NB4 (cell line): ENCODE data around the gene MYH15.

Experiments
- DNase-seq: peaks from one replicate; pipeline ENCODE4 v3.0.0; 2010; ENCODE audit warnings: low read depth
- H3K4me3 ChIP-seq: one replicate; pipeline ENCODE4 v1.5.1; 2011; ENCODE audit warnings: mild to moderate bottlenecking, low read depth, low read length, moderate library complexity
- CTCF ChIP-seq: IDR thresholded peaks from one replicate; pipeline ENCODE4 v1.5.1; 2012; ENCODE audit warnings: low read depth, low read length
- MAX ChIP-seq: IDR thresholded peaks from 2 replicates; pipeline ENCODE4 v1.6.1; 2011; ENCODE audit warnings: low read depth, low read length
- MYC ChIP-seq: IDR thresholded peaks from 2 replicates; pipeline ENCODE4 v1.6.1; 2011; ENCODE audit warnings: low read depth, low read length
- POLR2A ChIP-seq: IDR thresholded peaks from 2 replicates; pipeline ENCODE4 v1.6.1; 2011; ENCODE audit warnings: mild to moderate bottlenecking; ENCODE audit not compliant: insufficient read length; ENCODE audit errors: extremely low read depth

The MYH15 gene

GRCh38 chr3:108468577-108468976, 41.8 kb downstream of the MYH15 start:
- no peak for DNase-seq
- TF ChIP-seq MYC = no peak
- H3K4me3 ChIP-seq = no peak overlapping the region

- TF ChIP-seq MAX (no peak), MYC (no peak), POLR2A (no peak), CTCF (no peak)
- no peak for DNase-seq
- no peak overlapping the region for H3K4me3 ChIP-seq
These were observed 47.5 kb downstream of the MYH15 start for GRCh38 chr3:108462899-108463298.

DNA sequence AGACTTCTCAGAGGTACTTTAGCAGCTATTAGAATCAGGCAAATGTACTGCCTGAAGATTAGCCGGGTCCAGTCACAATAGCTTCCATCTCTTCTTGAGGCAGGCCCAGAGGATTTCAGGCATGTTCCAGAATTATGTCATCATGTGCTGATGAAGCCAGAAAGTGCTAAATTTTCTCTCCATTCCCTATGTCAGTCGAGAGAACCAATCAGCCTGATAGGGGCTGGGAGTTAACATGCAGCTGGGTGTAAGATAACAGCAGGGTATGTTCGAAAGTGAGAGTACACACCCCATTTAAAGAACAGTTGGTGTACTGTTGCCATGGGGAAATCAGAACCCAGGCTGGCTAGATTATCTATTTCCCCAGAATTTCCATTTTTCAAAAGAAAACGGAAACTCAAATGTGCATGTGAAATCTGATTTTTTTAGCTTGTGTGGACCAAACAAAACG, 48.7 kb downstream of the MYH15 start:
- TF ChIP-seq MYC = no peak
- no peak for TF ChIP-seq POLR2A
- no peak for DNase-seq
- H3K4me3 ChIP-seq = no peak overlapping the region

DNA sequence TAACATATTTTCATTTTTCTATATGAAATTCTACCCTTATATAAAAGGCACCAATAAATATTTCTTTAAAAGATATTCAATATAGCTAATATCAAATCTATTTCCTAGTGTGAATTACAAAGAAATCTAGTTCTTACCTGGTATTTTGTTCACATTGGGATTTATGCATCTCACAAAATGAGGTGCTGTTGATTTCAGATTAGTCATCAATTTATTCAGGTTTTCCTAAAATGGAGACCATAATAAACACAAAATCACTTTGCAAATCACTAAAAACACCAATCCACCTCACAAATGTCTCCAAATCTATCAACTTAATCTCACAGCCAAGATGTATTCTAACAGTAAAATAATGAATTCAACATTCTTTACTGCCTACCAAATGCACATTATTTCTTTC, 51.2 kb downstream of the MYH15 start:
- TF ChIP-seq MYC = no peak
- no peak for TF ChIP-seq POLR2A
- no peak for TF ChIP-seq MAX
- TF ChIP-seq CTCF = no peak
- no peak for DNase-seq
- H3K4me3 ChIP-seq = no peak overlapping the region

DNA sequence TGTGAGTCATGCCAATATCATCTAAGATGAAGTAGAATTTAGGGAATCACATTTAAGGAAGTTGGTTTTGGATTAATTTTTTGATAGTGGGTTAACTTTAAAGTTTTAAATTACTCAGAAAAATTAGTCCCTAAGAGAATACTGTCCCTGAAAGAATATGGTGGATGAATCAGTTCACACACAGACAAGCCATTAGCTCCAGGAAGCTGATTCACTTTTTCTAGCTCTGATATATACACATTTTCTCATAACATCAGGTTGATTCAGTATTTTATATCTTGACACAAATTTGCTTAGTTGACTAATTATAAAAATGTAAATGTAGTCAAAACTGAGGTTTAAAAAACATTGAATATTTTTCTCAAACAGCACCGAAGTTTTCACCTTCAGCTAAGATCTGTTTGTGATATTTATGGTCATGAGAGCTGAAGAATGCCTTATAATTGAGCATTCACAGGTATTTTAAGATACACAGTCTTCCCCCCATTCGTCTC, 55.1 kb downstream of the MYH15 start:
- DNase-seq = no peak
- H3K4me3 ChIP-seq = no peak overlapping the region
- no peak for TF ChIP-seq CTCF
- no peak for TF ChIP-seq POLR2A
- TF ChIP-seq MYC = no peak
- TF ChIP-seq MAX = no peak

- no peak for DNase-seq
- no peak overlapping the region for H3K4me3 ChIP-seq
- TF ChIP-seq MAX (no peak), MYC (no peak), CTCF (no peak)
These were observed 56.8 kb downstream of the MYH15 start for GRCh38 chr3:108453565-108453964.

DNA sequence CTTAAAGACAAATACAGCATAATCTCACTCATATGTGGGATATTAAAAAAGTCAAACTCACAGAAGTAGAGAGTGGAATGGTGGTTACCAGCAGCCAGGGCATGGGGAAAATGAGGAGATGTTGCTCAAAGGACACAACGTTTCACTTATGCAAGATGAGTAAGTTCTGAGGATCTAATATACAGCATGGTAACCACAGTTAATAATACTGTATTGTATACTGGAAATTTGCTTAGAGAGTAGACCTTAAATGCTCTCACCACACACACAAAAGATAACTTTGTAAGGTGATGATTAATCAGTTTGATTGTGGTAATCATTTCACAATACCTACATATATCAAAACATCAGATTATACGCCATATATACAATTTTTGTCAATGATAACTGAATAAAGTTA, 60.0 kb downstream of the MYH15 start:
- no peak for DNase-seq
- no peak overlapping the region for H3K4me3 ChIP-seq
- TF ChIP-seq MAX = no peak
- no peak for TF ChIP-seq CTCF
- no peak for TF ChIP-seq MYC
- no peak for TF ChIP-seq POLR2A
